OCI-LY7 (cell line): ENCODE measurements around the gene FAM149B1. TPM values are rescaled to one million over a fixed set of nuclear protein-coding genes. Genes with fewer than 3 reads are reported as not detected.

ENCODE experiments used
- BruUV-seq: library from RNA; stranded (reverse); fragments of 400-500 nt; replicated peaks from 2 replicates; lab custom pipeline; 2021; lab: Mats Ljungman, UMichigan
- CTCF ChIA-PET: fragments of 300-600 bp; sonication (Branson Sonifier 250); formaldehyde crosslinking; loops from one replicate; lab custom pipeline; 2022; ENCODE audit warnings: antibody characterized with exemption; ENCODE audit not compliant: unreplicated experiment; lab: Charles Lee
- POLR2A ChIA-PET: fragments of 300-600 bp; sonication (Branson Sonifier 250); formaldehyde crosslinking; loops from one replicate; lab custom pipeline; 2022; ENCODE audit warnings: antibody characterized with exemption; lab: Charles Lee
- DNase-seq: peaks from one replicate; pipeline ENCODE4 v3.0.0-alpha.2; 2015; ENCODE audit warnings: low spot score
- H2AFZ ChIP-seq: fragments of 200-600 bp; sonication (generic), shearing (Covaris generic); 2 replicates; pipeline ENCODE4 v1.6.1; 2014; ENCODE audit warnings: mild to moderate bottlenecking, antibody characterized with exemption, low read length, moderate library complexity
- H3K27ac ChIP-seq: fragments of 200-600 bp; sonication (generic); 2 replicates; pipeline ENCODE4 v1.5.1; 2014; ENCODE audit warnings: mixed run types, low read depth, mild to moderate bottlenecking, moderate library complexity, low read length, inconsistent platforms; ENCODE audit not compliant: poor library complexity, severe bottlenecking
- H3K36me3 ChIP-seq: fragments of 200-600 bp; sonication (generic); 2 replicates; pipeline ENCODE4 v1.6.1; 2014; ENCODE audit warnings: mild to moderate bottlenecking, antibody characterized with exemption, low read length, moderate library complexity, mixed read lengths; ENCODE audit not compliant: insufficient read depth
- H3K4me1 ChIP-seq: fragments of 200-600 bp; sonication (generic); 2 replicates; pipeline ENCODE4 v1.5.1; 2014; ENCODE audit warnings: mild to moderate bottlenecking, low read length; ENCODE audit not compliant: insufficient read depth, poor library complexity, severe bottlenecking
- H3K4me2 ChIP-seq: fragments of 200-600 bp; sonication (generic); 2 replicates; pipeline ENCODE4 v1.6.1; 2014; ENCODE audit warnings: mild to moderate bottlenecking, low read length
- H3K4me3 ChIP-seq: fragments of 200-600 bp; sonication (generic); 2 replicates; pipeline ENCODE4 v1.5.1; 2014; ENCODE audit warnings: mild to moderate bottlenecking, low read depth, low read length; ENCODE audit not compliant: poor library complexity, severe bottlenecking
- H3K79me2 ChIP-seq: fragments of 200-600 bp; sonication (generic); 2 replicates; pipeline ENCODE4 v1.6.1; 2016; ENCODE audit warnings: low read depth, mild to moderate bottlenecking, low read length, moderate library complexity, mixed read lengths; ENCODE audit not compliant: insufficient read depth
- H3K9me2 ChIP-seq: fragments of 200-600 bp; sonication (generic); 2 replicates; pipeline ENCODE4 v1.6.1; 2016; ENCODE audit warnings: mild to moderate bottlenecking, low read length, mixed read lengths; ENCODE audit not compliant: insufficient read depth
- H3K9me3 ChIP-seq: fragments of 200-600 bp; sonication (generic); 2 replicates; pipeline ENCODE4 v1.6.1; 2014; ENCODE audit warnings: mild to moderate bottlenecking, mixed run types, low read length, mixed read lengths
- H4K20me1 ChIP-seq: fragments of 200-600 bp; sonication (generic); 2 replicates; pipeline ENCODE4 v1.6.1; 2014; ENCODE audit warnings: mild to moderate bottlenecking, antibody characterized with exemption, low read length, moderate library complexity, mixed read lengths; ENCODE audit not compliant: insufficient read depth
- EZH2phosphoT487 ChIP-seq: fragments of 200-600 bp; sonication (generic); IDR thresholded peaks from 2 replicates; pipeline ENCODE4 v1.6.1; 2018; ENCODE audit warnings: low read depth, borderline replicate concordance, mild to moderate bottlenecking, mixed run types, antibody characterized with exemption, low read length, moderate library complexity, mixed read lengths
- intact Hi-C: fragments of 100-400 bp; cut with micrococcal nuclease; formaldehyde crosslinking; loops from one replicate; pipeline ENCODE4 v1.10.0; 2022; ENCODE audit not compliant: unreplicated experiment
- total RNA-seq, 2 experiments: library from RNA; depleted of rRNA in 1 of 2; stranded (reverse); fragments of >200 nt in 1 of 2; shearing (Covaris generic) in 1 of 2; gene quantifications; 2 replicates each; pipeline ENCODE4 v1.2.3, GENCODE V29; 2014 to 2022
- TF ChIP-seq, protein P1 (sequence below): fragments of 200-600 bp; sonication (generic); conservative IDR thresholded peaks from 2 replicates; pipeline ENCODE4 v1.5.1; 2014; ENCODE audit warnings: mild to moderate bottlenecking, antibody characterized with exemption, low read length, moderate library complexity, mixed read lengths

FAM149B1 gene
- total RNA-seq, 2 experiments from 2014 or later: 14.7 to 18.5 TPM

GRCh38 chr10:73131913-73132686, 35.8 kb upstream of the FAM149B1 start:
- Histone ChIP-seq H3K4me2 (no peak overlapping the region), H3K36me3 (peaks cover 76% of the 10 kb centered on the region), H4K20me1 (no peaks in the 10 kb centered on the region), H2AFZ (no peak overlapping the region), H3K79me2 (no peaks in the 10 kb centered on the region), H3K9me3 (no peaks in the 10 kb centered on the region), H3K27ac (no peak overlapping the region), H3K4me1 (no peaks in the 10 kb centered on the region), H3K9me2 (no peaks in the 10 kb centered on the region), H3K4me3 (no peak overlapping the region)
- intact Hi-C loops: no loop called here
- CTCF ChIA-PET: no interaction called here
- TF ChIP-seq, protein P1, sequence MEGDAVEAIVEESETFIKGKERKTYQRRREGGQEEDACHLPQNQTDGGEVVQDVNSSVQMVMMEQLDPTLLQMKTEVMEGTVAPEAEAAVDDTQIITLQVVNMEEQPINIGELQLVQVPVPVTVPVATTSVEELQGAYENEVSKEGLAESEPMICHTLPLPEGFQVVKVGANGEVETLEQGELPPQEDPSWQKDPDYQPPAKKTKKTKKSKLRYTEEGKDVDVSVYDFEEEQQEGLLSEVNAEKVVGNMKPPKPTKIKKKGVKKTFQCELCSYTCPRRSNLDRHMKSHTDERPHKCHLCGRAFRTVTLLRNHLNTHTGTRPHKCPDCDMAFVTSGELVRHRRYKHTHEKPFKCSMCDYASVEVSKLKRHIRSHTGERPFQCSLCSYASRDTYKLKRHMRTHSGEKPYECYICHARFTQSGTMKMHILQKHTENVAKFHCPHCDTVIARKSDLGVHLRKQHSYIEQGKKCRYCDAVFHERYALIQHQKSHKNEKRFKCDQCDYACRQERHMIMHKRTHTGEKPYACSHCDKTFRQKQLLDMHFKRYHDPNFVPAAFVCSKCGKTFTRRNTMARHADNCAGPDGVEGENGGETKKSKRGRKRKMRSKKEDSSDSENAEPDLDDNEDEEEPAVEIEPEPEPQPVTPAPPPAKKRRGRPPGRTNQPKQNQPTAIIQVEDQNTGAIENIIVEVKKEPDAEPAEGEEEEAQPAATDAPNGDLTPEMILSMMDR: no peak
- TF ChIP-seq EZH2phosphoT487: no peak
- no peak for DNase-seq
- POLR2A ChIA-PET: no interaction called here
- BruUV-seq: no TSS peak

GRCh38 chr10:73134727-73135126, 33.2 kb upstream of the FAM149B1 start:
- Histone ChIP-seq H4K20me1 (no peaks in the 10 kb centered on the region), H3K4me2 (no peak overlapping the region), H3K9me3 (no peaks in the 10 kb centered on the region), H3K9me2 (no peaks in the 10 kb centered on the region), H2AFZ (no peak overlapping the region), H3K4me3 (no peak overlapping the region), H3K27ac (no peak overlapping the region), H3K36me3 (peaks cover 84% of the 10 kb centered on the region), H3K4me1 (no peaks in the 10 kb centered on the region), H3K79me2 (no peaks in the 10 kb centered on the region)
- no peak for TF ChIP-seq EZH2phosphoT487
- TF ChIP-seq, protein P1: no peak
- POLR2A ChIA-PET: interaction anchor here (0.8 kb wide), 1 partner anchor 67 kb away, joined by 3 read pairs; no protein-coding TSS in a partner anchor
- DNase-seq: no peak
- CTCF ChIA-PET: no interaction called here
- intact Hi-C loops: no loop called here
- BruUV-seq: no TSS peak

DNA sequence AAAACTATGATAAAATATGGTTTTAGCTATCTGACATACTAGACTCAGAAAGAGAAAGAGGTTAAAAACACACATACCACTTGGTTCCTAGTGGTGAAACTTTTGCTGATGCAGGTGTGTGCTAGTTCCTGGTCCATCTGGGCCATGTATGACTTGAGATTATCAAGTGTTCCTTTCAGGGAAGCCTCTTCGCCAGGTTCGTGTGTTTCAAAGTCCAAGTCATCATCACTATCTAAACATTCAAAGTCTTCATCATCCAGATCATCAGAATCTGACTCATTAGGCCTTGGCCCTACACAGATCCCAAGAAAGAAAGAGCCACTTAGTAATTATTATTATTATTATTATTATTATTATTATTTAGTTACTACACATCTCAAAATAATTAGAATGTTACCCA, 31.3 kb upstream of the FAM149B1 start:
- intact Hi-C loops: no loop called here
- Histone ChIP-seq H3K4me1 (no peaks in the 10 kb centered on the region), H3K36me3 (peaks cover 84% of the 10 kb centered on the region), H3K4me3 (no peak overlapping the region), H4K20me1 (no peaks in the 10 kb centered on the region), H2AFZ (no peak overlapping the region), H3K27ac (no peak overlapping the region), H3K9me3 (no peaks in the 10 kb centered on the region), H3K9me2 (no peaks in the 10 kb centered on the region), H3K4me2 (no peak overlapping the region), H3K79me2 (no peaks in the 10 kb centered on the region)
- TF ChIP-seq, protein P1: no peak
- no peak for TF ChIP-seq EZH2phosphoT487
- ChIA-PET POLR2A (interaction anchor here (0.6 to 1.0 kb wide), 3 partner anchors 9 to 59 kb away, joined by 3 to 4 read pairs (median 3); no protein-coding TSS in a partner anchor), CTCF (no interaction called here)
- no peak for DNase-seq
- BruUV-seq: no TSS peak
